ENCODE measurements around the gene SHCBP1.

DNA sequence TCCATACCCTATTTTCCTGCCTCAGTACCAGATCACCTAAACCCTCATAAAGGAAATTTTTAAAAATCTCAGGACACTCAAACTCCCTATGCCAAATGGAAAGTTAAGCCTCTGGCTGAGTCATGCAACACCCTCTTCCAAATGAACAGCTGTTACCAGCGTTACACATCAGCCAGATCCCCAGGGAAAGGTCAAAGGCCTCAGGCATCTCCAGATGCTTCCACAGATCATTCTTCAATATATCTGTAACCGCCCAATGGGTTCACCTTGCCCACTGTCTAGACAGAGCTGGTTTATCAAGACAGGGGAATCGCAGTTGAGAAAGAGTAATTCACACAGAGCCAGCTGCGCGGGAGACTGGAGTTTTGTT, 29.1 kb upstream of the SHCBP1 start:
- TF ChIP-seq CTCF (IDR thresholded peaks at IDR 0.05) (no peak), POLR2A (IDR thresholded peaks at IDR 0.05) (no peak)

All from Peyer's patch (tissue), 4 donors.